NCI-H526 (cell line): ENCODE data around the gene ANKRD34A.

ENCODE experiments used
- DNase-seq, 2 experiments: peaks; one replicate each; lab custom pipeline; 2025; lab: John Stamatoyannopoulos, UW

ANKRD34A gene

GRCh38 chr1:145964328-145965118, at the start of gene ANKRD34A, which contains the start of gene POLR3GL:
ANKRD34A (minus strand) TSS chr1:145964575; CDS start chr1:145961759, 2,816 bp downstream.
POLR3GL (plus strand) TSS chr1:145964690; CDS start chr1:145974866, 10,176 bp downstream.
- DNase-seq = peak; percentile 99 to 100

- DNase-seq = no peak
These were observed 49.2 kb upstream of the ANKRD34A start for GRCh38 chr1:146013559-146013922.

- DNase-seq = peak; percentile 82 to 91
These were observed 48.6 kb upstream of the ANKRD34A start for GRCh38 chr1:146012703-146013558.

- DNase-seq = no peak
These were observed 45.9 kb upstream of the ANKRD34A start for GRCh38 chr1:146010126-146010738.

GRCh38 chr1:146007489-146008133, 43.2 kb upstream of the ANKRD34A start:
- no peak for DNase-seq

- no peak for DNase-seq
These were observed 37.3 kb upstream of the ANKRD34A start for GRCh38 chr1:146001709-146002108.

GRCh38 chr1:145999321-146000024, 35.1 kb upstream of the ANKRD34A start:
- DNase-seq = no peak

GRCh38 chr1:145997718-145998023, 33.3 kb upstream of the ANKRD34A start:
- DNase-seq = no peak

GRCh38 chr1:145997016-145997717, 32.8 kb upstream of the ANKRD34A start:
- peak; percentile 67 to 80 for DNase-seq

- DNase-seq = peak; percentile 99 to 100
These were observed 32.1 kb upstream of the ANKRD34A start, which contains the start of gene TXNIP for GRCh38 chr1:145996433-145997015. TXNIP (minus strand) TSS chr1:145996579; CDS start chr1:145996266, 313 bp downstream.

GRCh38 chr1:145995964-145996432, 31.6 kb upstream of the ANKRD34A start:
- DNase-seq = peak; percentile 56 to 78

- DNase-seq = peak in 1 of 2 experiments; percentile 39
These were observed 30.9 kb upstream of the ANKRD34A start for GRCh38 chr1:145995148-145995881.

- DNase-seq = no peak
These were observed 30.2 kb upstream of the ANKRD34A start for GRCh38 chr1:145994391-145995120.

GRCh38 chr1:145993618-145994390, 29.4 kb upstream of the ANKRD34A start:
- no peak for DNase-seq

- no peak for DNase-seq
These were observed 28.7 kb upstream of the ANKRD34A start for GRCh38 chr1:145992958-145993617.

GRCh38 chr1:145992502-145992936, 28.1 kb upstream of the ANKRD34A start:
- DNase-seq = no peak

GRCh38 chr1:145991735-145992412, 27.5 kb upstream of the ANKRD34A start:
- DNase-seq = no peak
